KBM-7 (cell line): Measurements from ENCODE around the gene CA9.

Experiments
- DNase-seq: peaks from one replicate; pipeline ENCODE4 v3.0.0-alpha.2; 2015
- in situ Hi-C: fragments of 300-500 bp; cut with MboI; formaldehyde crosslinking; loops from 2 replicates; pipeline ENCODE4 v1.14.3; 2020; ENCODE audit warnings: low sequenced_read_pairs, low pct_unique_long_range_greater_than_20kb, mixed read lengths

Gene CA9

GRCh38 chr9:35650341-35651158 lies 23.2 kb upstream of the CA9 start, which contains the start of gene SIT1:
TSS of gene SIT1 (minus strand) at chr9:35650931. CDS start at chr9:35650853, 78 bp downstream.
- DNase-seq, result no peak
- in situ Hi-C loops, result no loop called here

- in situ Hi-C loops, result no loop called here
- DNase-seq, result no peak
Observed at GRCh38 chr9:35651956-35652828, 21.5 kb upstream of the CA9 start.

GRCh38 chr9:35652829-35653209 lies 20.9 kb upstream of the CA9 start:
- in situ Hi-C loops, result no loop called here
- no peak for DNase-seq

DNA sequence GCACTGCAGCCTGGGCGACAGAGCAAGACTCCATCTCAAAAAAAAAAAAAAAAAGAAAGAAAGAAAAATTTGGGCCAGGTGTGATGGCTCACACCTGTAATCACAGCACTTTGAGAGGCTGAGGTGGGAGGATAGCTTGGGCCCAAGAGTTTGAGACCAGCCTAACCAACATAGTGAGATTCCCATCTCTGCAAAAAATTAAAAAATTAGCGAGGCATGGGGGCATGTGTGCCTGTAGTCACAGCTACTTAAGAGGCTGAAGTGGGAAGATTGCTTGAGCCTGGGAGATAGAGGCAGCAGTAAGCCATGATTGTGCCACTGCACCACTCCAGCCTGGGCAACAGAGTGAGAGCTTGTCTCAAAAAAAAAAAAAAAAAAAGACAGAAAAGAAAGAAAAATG lies 20.1 kb upstream of the CA9 start:
- in situ Hi-C loops, result no loop called here
- DNase-seq, result no peak

DNA sequence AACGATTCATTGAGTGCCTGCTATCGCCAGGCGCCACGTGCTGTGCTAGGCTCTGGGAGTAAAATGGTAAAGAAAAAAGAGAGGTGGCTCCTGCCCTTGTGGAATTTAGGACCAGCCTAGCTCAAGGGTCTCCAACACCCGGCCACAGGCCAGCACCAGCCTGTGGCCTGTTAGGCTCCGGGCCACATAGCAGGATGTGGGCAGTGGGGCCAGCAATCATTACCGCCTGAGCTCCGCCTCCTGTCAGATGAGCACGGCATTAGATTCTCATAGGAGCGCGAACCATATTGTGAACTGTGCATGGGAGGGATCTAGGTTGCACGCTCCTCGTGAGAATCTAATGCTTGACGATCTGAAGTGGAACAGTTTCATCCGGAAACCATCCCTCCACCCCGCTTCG lies 17.4 kb upstream of the CA9 start:
- no peak for DNase-seq
- in situ Hi-C loops, result no loop called here

- no peak for DNase-seq
- in situ Hi-C loops, result no loop called here
Observed at GRCh38 chr9:35656831-35657545, 16.7 kb upstream of the CA9 start.

GRCh38 chr9:35657546-35658136 lies 16.1 kb upstream of the CA9 start, which contains the start of gene RMRP:
TSS of gene RMRP (minus strand) at chr9:35658019.
- DNase-seq, result peak; percentile 98
- in situ Hi-C loops, result no loop called here

DNA sequence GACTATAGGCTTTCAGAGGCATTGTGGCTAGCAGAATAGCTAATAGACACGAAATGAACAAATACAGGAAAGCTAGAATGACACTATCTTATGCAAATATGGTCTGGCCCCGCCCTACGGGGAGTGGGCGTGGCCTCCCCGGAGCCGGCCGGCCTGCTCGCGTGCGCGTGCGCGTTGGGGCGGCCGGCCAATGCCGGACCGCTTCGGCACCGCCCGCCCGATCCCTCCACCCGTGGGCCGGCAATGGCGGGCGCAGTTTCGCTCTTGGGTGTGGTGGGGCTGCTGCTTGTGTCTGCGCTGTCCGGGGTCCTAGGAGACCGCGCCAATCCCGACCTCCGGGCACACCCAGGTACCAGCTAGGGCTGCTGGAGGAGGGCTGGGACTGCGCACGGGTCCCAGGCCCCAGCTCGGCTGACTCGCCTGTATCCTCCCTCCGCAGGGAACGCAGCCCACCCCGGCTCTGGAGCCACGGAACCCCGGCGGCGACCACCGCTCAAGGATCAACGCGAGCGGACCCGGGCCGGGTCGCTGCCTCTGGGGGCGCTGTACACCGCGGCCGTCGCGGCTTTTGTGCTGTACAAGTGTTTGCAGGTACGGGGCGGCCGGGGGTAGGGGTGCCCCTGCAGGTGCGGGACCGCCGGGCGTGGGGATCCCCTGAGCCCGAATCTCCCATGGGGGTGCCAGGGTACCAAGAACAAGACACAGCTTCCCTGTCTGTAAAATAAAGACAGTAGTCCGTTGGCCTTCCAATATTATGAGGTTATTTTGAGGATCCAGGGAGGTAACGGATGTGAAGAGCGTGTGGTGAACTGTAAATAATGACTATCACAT lies 15.4 kb upstream of the CA9 start, which contains the start of gene CCDC107:
TSS of gene CCDC107 (plus strand) at position 156 of the 831 bp plus-strand sequence. CDS start at position 244, 88 bp downstream.
- in situ Hi-C loops, result no loop called here
- DNase-seq, result peak; percentile 83

- DNase-seq, result no peak
- in situ Hi-C loops, result no loop called here
Observed at GRCh38 chr9:35658968-35659220, 14.8 kb upstream of the CA9 start.

DNA sequence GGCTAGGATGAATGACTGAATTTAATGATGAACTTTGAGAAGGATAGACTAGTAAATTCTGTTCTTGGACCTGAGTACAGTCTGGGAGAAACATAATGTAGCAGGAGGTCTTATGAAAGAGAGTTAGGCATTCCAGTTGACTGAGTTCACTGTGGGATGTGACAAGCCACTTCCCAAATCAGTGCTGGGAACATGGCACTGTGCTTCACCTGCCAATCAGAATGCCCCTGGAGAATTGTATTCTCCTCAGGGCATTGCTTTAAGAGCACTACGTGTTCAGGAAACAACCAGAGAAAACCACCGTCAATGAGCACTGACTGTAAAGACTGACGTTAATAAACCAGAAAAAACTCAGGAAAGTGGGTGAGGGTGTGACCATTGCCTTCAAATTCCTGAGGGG lies 14.4 kb upstream of the CA9 start:
- in situ Hi-C loops, result no loop called here
- no peak for DNase-seq

DNA sequence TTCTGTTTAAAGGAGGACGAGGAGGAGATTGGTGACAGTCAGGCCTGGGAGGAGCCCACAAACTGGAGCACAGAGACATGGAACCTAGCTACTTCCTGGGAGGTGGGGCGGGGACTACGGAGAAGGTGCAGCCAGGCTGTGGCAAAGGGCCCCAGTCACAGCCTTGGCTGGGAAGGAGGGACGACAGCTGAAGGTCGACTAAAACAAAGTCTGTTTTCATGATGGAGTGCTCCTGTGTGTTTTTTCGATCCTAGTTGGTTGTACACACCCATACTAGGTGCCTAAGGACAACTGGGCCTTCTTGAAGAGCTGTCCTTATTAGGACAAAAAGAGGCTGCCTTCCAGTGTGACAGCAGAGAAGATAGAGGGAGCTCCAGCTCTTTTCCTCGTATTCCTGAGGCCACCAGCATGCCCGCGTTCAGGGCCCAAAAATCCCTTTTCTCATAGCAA lies 12.7 kb upstream of the CA9 start:
- no peak for DNase-seq
- in situ Hi-C loops, result loop anchor here (10.0 kb wide), 1 partner anchor 64 kb away; no protein-coding TSS in a partner anchor

DNA sequence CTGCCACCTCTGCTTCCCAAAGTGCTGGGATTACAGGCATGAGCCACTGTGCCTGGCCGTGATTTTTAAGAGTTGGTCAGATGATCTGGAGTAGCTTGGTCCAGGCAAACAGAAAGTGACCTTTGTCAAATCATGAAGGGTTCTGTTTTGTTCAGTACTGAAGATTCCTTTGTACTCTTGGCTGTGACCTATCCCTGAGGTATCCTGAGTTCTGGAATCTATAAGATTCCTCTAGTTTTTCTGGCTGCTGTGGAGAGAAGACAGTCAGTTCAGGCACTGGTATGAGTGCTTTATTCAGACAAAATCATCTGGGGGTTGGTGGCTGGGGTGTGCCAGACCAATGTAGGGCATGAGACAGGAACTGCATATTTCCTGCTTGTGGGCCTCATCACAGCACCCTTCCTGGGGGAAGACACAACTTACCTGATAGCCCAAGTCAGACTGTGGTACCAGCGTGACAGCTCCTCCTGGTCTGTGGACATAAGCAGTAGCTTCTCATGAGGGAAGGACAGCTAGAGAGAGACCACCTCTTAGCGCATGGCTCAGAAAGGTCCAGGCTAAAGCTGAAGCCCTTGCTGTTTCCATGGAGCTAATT lies 11.9 kb upstream of the CA9 start:
- in situ Hi-C loops, result loop anchor here (10.0 kb wide), 1 partner anchor 63 kb away; no protein-coding TSS in a partner anchor
- no peak for DNase-seq

DNA sequence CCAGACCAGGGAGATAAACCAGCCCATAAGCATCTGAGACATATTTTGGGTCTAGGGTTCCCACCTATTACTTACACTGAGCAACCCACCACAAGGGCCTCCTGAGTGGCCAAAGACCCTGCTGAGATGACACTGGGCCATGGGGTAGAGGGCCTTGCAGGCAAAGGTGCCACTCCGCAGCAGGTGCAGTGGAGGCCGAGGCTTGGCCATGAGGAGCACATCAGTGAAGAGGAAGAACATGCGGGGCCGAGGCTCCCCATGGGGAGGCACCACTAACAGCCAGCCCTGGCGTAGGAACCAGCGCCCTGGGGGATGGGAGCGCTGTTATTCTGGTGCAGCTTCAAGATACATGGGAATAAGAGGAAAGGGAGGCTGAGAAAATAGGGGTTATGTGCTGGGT lies 11.3 kb upstream of the CA9 start:
- in situ Hi-C loops, result loop anchor here (10.0 kb wide), 1 partner anchor 62 kb away; no protein-coding TSS in a partner anchor
- DNase-seq, result no peak

- peak; percentile 88 for DNase-seq
- in situ Hi-C loops, result loop anchor here (10.0 kb wide), 1 partner anchor 60 kb away; no protein-coding TSS in a partner anchor
Observed at GRCh38 chr9:35664531-35665470, 8.9 kb upstream of the CA9 start, which contains the start of gene ARHGEF39. TSS of gene ARHGEF39 (minus strand) at chr9:35665195. CDS start at chr9:35665169, 26 bp downstream.

GRCh38 chr9:35665471-35665818 lies 8.3 kb upstream of the CA9 start:
- DNase-seq, result no peak
- in situ Hi-C loops, result loop anchor here (10.0 kb wide), 1 partner anchor 59 kb away; no protein-coding TSS in a partner anchor

- DNase-seq, result no peak
- in situ Hi-C loops, result loop anchor here (10.0 kb wide), 1 partner anchor 59 kb away; no protein-coding TSS in a partner anchor
Observed at GRCh38 chr9:35666045-35666444, 7.7 kb upstream of the CA9 start.

DNA sequence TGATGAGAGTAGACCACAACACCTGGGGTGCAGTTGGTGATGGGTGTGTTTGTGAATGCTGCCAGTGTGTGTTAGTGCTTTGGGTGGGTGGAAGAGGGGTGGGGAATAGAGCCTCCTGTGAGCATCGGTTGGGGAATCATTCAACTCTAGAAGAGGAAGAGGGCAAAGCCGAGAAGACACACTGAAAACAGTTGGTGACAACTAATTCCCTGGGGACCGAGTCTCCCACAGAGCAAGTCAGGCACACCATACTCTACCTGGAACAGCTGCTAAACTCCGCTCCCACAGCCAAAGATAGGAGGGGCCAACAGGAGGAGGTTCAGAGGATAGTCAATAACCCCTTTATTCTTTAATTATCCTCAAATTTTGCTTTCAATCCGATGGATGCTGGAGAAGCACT lies 7.2 kb upstream of the CA9 start:
- DNase-seq, result no peak
- in situ Hi-C loops, result loop anchor here (10.0 kb wide), 1 partner anchor 58 kb away; no protein-coding TSS in a partner anchor
